ENCODE data around the gene ZC3H7B. TPM values are rescaled to one million over a fixed set of nuclear protein-coding genes. Genes with fewer than 3 reads are reported as not detected.

Gene ZC3H7B
- total and polyA plus RNA-seq, 9 donors = 25.6 to 55.0 (median 42.2) TPM

GRCh38 chr22:41341012-41341411 lies 39.7 kb downstream of the ZC3H7B start:
- H3K36me3 ChIP-seq (ENCODE audit: control insufficient read depth, insufficient read depth, low read length) = peaks cover 69% of the 10 kb centered on the region
- H3K27me3 ChIP-seq (ENCODE audit: control insufficient read depth, insufficient read depth, low read length) = no peaks in the 10 kb centered on the region
- no peaks in the 10 kb centered on the region for H3K9me3 ChIP-seq (replicated peaks; ENCODE audit: control insufficient read depth, low read depth, low read length)
- WGBS (ENCODE audit: insufficient coverage) = 100% methylated on average over 1 of the region's 8 CpGs
- H3K27ac ChIP-seq (ENCODE audit: low read length) = no peak overlapping the region
- no peak overlapping the region for H3K4me3 ChIP-seq (ENCODE audit: low read length)
- no peaks in the 10 kb centered on the region for H3K4me1 ChIP-seq (ENCODE audit: control insufficient read depth, insufficient read depth, low read length)
- DNase-seq = no peak

- Histone ChIP-seq H3K4me3 (ENCODE audit: low read length) (no peak overlapping the region), H3K27me3 (ENCODE audit: control insufficient read depth, insufficient read depth, low read length) (no peaks in the 10 kb centered on the region), H3K36me3 (ENCODE audit: control insufficient read depth, insufficient read depth, low read length) (peaks cover 77% of the 10 kb centered on the region), H3K27ac (ENCODE audit: low read length) (no peak overlapping the region), H3K9me3 (replicated peaks; ENCODE audit: control insufficient read depth, low read depth, low read length) (no peaks in the 10 kb centered on the region), H3K4me1 (ENCODE audit: control insufficient read depth, insufficient read depth, low read length) (no peaks in the 10 kb centered on the region)
- no CpG with 5 or more reads among the region's 3 CpGs for WGBS (ENCODE audit: insufficient coverage)
- no peak for DNase-seq
Observed at GRCh38 chr22:41341990-41342389, 40.7 kb downstream of the ZC3H7B start.

- 90% methylated on average over 17 of the region's 18 CpGs for WGBS (ENCODE audit: insufficient coverage)
- no peak for DNase-seq
- Histone ChIP-seq H3K4me3 (ENCODE audit: low read length) (no peak overlapping the region), H3K27ac (ENCODE audit: low read length) (no peak overlapping the region), H3K27me3 (ENCODE audit: control insufficient read depth, insufficient read depth, low read length) (no peaks in the 10 kb centered on the region), H3K9me3 (replicated peaks; ENCODE audit: control insufficient read depth, low read depth, low read length) (no peaks in the 10 kb centered on the region), H3K36me3 (ENCODE audit: control insufficient read depth, insufficient read depth, low read length) (peaks cover 80% of the 10 kb centered on the region), H3K4me1 (ENCODE audit: control insufficient read depth, insufficient read depth, low read length) (no peaks in the 10 kb centered on the region)
Observed at GRCh38 chr22:41343300-41343699, 42.0 kb downstream of the ZC3H7B start.

- Histone ChIP-seq H3K36me3 (ENCODE audit: control insufficient read depth, insufficient read depth, low read length) (peaks cover 82% of the 10 kb centered on the region), H3K4me3 (ENCODE audit: low read length) (no peak overlapping the region), H3K27me3 (ENCODE audit: control insufficient read depth, insufficient read depth, low read length) (no peaks in the 10 kb centered on the region), H3K9me3 (replicated peaks; ENCODE audit: control insufficient read depth, low read depth, low read length) (no peaks in the 10 kb centered on the region), H3K4me1 (ENCODE audit: control insufficient read depth, insufficient read depth, low read length) (no peaks in the 10 kb centered on the region), H3K27ac (ENCODE audit: low read length) (no peak overlapping the region)
- WGBS (ENCODE audit: insufficient coverage) = 93% methylated on average over 9 of the region's 9 CpGs
- no peak for DNase-seq
Observed at GRCh38 chr22:41343717-41344116, 42.4 kb downstream of the ZC3H7B start.

- Histone ChIP-seq H3K4me3 (ENCODE audit: low read length) (no peak overlapping the region), H3K36me3 (ENCODE audit: control insufficient read depth, insufficient read depth, low read length) (peaks cover 88% of the 10 kb centered on the region), H3K4me1 (ENCODE audit: control insufficient read depth, insufficient read depth, low read length) (no peaks in the 10 kb centered on the region), H3K9me3 (replicated peaks; ENCODE audit: control insufficient read depth, low read depth, low read length) (no peaks in the 10 kb centered on the region), H3K27ac (ENCODE audit: low read length) (no peak overlapping the region), H3K27me3 (ENCODE audit: control insufficient read depth, insufficient read depth, low read length) (no peaks in the 10 kb centered on the region)
- DNase-seq = no peak
- 88% methylated on average over 8 of the region's 11 CpGs for WGBS (ENCODE audit: insufficient coverage)
Observed at GRCh38 chr22:41344189-41344788, 43.0 kb downstream of the ZC3H7B start.

GRCh38 chr22:41345807-41346335 lies 44.5 kb downstream of the ZC3H7B start:
- 97% methylated on average over 23 of the region's 24 CpGs for WGBS (ENCODE audit: insufficient coverage)
- H3K9me3 ChIP-seq (replicated peaks; ENCODE audit: control insufficient read depth, low read depth, low read length) = no peaks in the 10 kb centered on the region
- peaks cover 88% of the 10 kb centered on the region for H3K36me3 ChIP-seq (ENCODE audit: control insufficient read depth, insufficient read depth, low read length)
- no peaks in the 10 kb centered on the region for H3K4me1 ChIP-seq (ENCODE audit: control insufficient read depth, insufficient read depth, low read length)
- no peaks in the 10 kb centered on the region for H3K27me3 ChIP-seq (ENCODE audit: control insufficient read depth, insufficient read depth, low read length)
- H3K27ac ChIP-seq (ENCODE audit: low read length) = no peak overlapping the region
- no peak overlapping the region for H3K4me3 ChIP-seq (ENCODE audit: low read length)
- no peak for DNase-seq

GRCh38 chr22:41347066-41347859 lies 45.9 kb downstream of the ZC3H7B start:
- H3K9me3 ChIP-seq (replicated peaks; ENCODE audit: control insufficient read depth, low read depth, low read length) = no peaks in the 10 kb centered on the region
- H3K36me3 ChIP-seq (ENCODE audit: control insufficient read depth, insufficient read depth, low read length) = peaks cover 94% of the 10 kb centered on the region
- H3K27me3 ChIP-seq (ENCODE audit: control insufficient read depth, insufficient read depth, low read length) = no peaks in the 10 kb centered on the region
- H3K4me3 ChIP-seq (ENCODE audit: low read length) = no peak overlapping the region
- 86% methylated on average over 15 of the region's 18 CpGs for WGBS (ENCODE audit: insufficient coverage)
- H3K27ac ChIP-seq (ENCODE audit: low read length) = no peak overlapping the region
- H3K4me1 ChIP-seq (ENCODE audit: control insufficient read depth, insufficient read depth, low read length) = no peaks in the 10 kb centered on the region
- DNase-seq = no peak

GRCh38 chr22:41348964-41349484 lies 47.7 kb downstream of the ZC3H7B start:
- no peaks in the 10 kb centered on the region for H3K27me3 ChIP-seq (ENCODE audit: control insufficient read depth, insufficient read depth, low read length)
- no peaks in the 10 kb centered on the region for H3K4me1 ChIP-seq (ENCODE audit: control insufficient read depth, insufficient read depth, low read length)
- no peak for DNase-seq
- no peaks in the 10 kb centered on the region for H3K9me3 ChIP-seq (replicated peaks; ENCODE audit: control insufficient read depth, low read depth, low read length)
- peaks cover 91% of the 10 kb centered on the region for H3K36me3 ChIP-seq (ENCODE audit: control insufficient read depth, insufficient read depth, low read length)
- no peak overlapping the region for H3K4me3 ChIP-seq (ENCODE audit: low read length)
- 99% methylated on average over 16 of the region's 22 CpGs for WGBS (ENCODE audit: insufficient coverage)
- no peak overlapping the region for H3K27ac ChIP-seq (ENCODE audit: low read length)

GRCh38 chr22:41350087-41350486 lies 48.8 kb downstream of the ZC3H7B start:
- 87% methylated on average over 4 of the region's 4 CpGs for WGBS (ENCODE audit: insufficient coverage)
- Histone ChIP-seq H3K27ac (ENCODE audit: low read length) (no peak overlapping the region), H3K4me3 (ENCODE audit: low read length) (no peak overlapping the region), H3K9me3 (replicated peaks; ENCODE audit: control insufficient read depth, low read depth, low read length) (no peaks in the 10 kb centered on the region), H3K36me3 (ENCODE audit: control insufficient read depth, insufficient read depth, low read length) (peaks cover 91% of the 10 kb centered on the region), H3K27me3 (ENCODE audit: control insufficient read depth, insufficient read depth, low read length) (no peaks in the 10 kb centered on the region), H3K4me1 (ENCODE audit: control insufficient read depth, insufficient read depth, low read length) (no peaks in the 10 kb centered on the region)
- DNase-seq = no peak

DNA sequence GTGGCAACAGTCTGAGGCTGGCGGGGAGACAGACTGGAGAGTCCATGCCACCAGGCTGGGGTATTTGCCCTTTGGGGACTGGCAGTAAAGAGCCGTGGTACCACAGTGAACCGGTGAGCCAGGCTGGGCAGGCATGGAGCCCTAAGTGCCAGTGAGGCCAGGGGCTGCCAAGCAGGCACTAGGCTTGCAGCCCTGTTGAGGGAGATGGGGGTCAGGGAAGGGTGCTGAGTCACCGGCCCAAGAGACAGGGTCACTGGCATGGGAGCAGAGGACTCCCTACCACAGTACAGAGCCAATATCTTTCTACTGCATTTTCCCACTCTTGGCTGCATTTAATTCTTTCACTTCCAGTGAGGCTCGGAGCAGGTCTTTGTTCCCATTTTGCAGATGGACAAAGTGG lies 49.7 kb downstream of the ZC3H7B start:
- no peaks in the 10 kb centered on the region for H3K4me1 ChIP-seq (ENCODE audit: control insufficient read depth, insufficient read depth, low read length)
- no peaks in the 10 kb centered on the region for H3K27me3 ChIP-seq (ENCODE audit: control insufficient read depth, insufficient read depth, low read length)
- peaks cover 93% of the 10 kb centered on the region for H3K36me3 ChIP-seq (ENCODE audit: control insufficient read depth, insufficient read depth, low read length)
- 93% methylated on average over 5 of the region's 5 CpGs for WGBS (ENCODE audit: insufficient coverage)
- DNase-seq = no peak
- no peak overlapping the region for H3K27ac ChIP-seq (ENCODE audit: low read length)
- H3K9me3 ChIP-seq (replicated peaks; ENCODE audit: control insufficient read depth, low read depth, low read length) = no peaks in the 10 kb centered on the region
- H3K4me3 ChIP-seq (ENCODE audit: low read length) = no peak overlapping the region
